ENCODE measurements around the gene WWP2.

GRCh38 chr16:69934044-69934443, 171.9 kb downstream of the WWP2 start:
- TF ChIP-seq, protein P1, sequence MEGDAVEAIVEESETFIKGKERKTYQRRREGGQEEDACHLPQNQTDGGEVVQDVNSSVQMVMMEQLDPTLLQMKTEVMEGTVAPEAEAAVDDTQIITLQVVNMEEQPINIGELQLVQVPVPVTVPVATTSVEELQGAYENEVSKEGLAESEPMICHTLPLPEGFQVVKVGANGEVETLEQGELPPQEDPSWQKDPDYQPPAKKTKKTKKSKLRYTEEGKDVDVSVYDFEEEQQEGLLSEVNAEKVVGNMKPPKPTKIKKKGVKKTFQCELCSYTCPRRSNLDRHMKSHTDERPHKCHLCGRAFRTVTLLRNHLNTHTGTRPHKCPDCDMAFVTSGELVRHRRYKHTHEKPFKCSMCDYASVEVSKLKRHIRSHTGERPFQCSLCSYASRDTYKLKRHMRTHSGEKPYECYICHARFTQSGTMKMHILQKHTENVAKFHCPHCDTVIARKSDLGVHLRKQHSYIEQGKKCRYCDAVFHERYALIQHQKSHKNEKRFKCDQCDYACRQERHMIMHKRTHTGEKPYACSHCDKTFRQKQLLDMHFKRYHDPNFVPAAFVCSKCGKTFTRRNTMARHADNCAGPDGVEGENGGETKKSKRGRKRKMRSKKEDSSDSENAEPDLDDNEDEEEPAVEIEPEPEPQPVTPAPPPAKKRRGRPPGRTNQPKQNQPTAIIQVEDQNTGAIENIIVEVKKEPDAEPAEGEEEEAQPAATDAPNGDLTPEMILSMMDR (IDR thresholded peaks at IDR 0.05): no peak
- TF ChIP-seq EZH2 (IDR thresholded peaks at IDR 0.05) (no peak), EZH2phosphoT487 (IDR thresholded peaks at IDR 0.05) (no peak)
